Measurements from ENCODE around the gene VPS26C. TPM values are rescaled to one million over a fixed set of nuclear protein-coding genes. Genes with fewer than 3 reads are reported as not detected.
A peak's percentile ranks its signal among the peaks of the same experiment; 100 is the strongest.
"Not testable (repeated sequence)": the region's sequence is repeated elsewhere in the genome, so short reads cannot be mapped to it uniquely, and the experiment has no call there.

The VPS26C gene
- total and polyA plus RNA-seq, 9 donors, result 25.9 to 30.7 (median 28.7) TPM

DNA sequence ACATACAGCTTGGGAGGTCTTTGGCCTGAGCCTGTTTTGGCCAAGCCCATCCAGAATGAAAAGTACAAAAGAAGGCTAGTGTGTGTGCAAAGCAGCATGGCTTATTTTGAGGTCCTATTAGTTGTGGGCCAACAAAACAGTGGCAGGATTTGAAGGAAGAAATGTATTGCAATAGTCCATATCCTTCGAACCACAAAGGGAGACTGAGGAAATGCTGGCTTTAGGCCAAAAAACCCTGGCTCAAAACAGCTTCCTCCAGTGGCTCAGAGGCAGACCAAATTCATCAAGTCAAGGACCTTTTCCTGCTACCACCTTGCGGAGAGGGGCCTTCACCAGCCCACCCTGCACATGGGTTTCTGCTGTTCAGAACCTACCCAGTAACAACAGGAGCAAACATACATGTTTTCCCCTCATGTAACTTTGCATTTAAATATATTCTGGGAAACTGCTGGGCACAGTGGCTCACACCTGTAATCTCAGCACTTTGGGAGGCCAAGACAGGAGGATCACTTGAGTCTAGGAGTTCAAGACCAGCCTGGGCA lies 43.3 kb downstream of the VPS26C start:
- peaks cover 54% of the 10 kb centered on the region for H3K36me3 ChIP-seq (ENCODE audit: control insufficient read depth, insufficient read depth, low read length)
- DNase-seq, result no peak
- H3K27ac ChIP-seq (ENCODE audit: low read length), result no peak overlapping the region
- H3K4me3 ChIP-seq (ENCODE audit: low read length), result no peak overlapping the region
- H3K4me1 ChIP-seq (ENCODE audit: control insufficient read depth, insufficient read depth, low read length), result peaks cover 10% of the 10 kb centered on the region
- WGBS (ENCODE audit: insufficient coverage), result 100% methylated on average over 1 of the region's 2 CpGs
- no peaks in the 10 kb centered on the region for H3K27me3 ChIP-seq (ENCODE audit: control insufficient read depth, insufficient read depth, low read length)
- H3K9me3 ChIP-seq (replicated peaks; ENCODE audit: control insufficient read depth, low read depth, low read length), result no peaks in the 10 kb centered on the region

DNA sequence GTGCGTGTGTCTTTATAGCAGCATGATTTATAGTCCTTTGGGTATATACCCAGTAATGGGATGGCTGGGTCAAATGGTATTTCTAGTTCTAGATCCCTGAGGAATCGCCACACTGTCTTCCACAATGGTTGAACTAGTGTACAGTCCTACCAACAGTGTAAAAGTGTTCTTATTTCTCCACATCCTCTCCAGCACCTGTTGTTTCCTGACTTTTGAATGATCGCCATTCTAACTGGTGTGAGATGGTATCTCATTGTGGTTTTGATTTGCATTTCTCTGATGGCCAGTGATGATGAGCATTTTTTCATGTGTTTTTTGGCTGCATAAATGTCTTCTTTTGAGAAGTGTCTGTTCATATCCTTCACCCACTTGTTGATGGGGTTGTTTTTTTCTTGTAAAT lies 44.9 kb downstream of the VPS26C start:
- not testable (repeated sequence) for H3K27me3 ChIP-seq (ENCODE audit: control insufficient read depth, insufficient read depth, low read length); H3K27ac ChIP-seq (ENCODE audit: low read length); H3K4me1 ChIP-seq (ENCODE audit: control insufficient read depth, insufficient read depth, low read length); H3K9me3 ChIP-seq (replicated peaks; ENCODE audit: control insufficient read depth, low read depth, low read length); H3K4me3 ChIP-seq (ENCODE audit: low read length); DNase-seq
- WGBS (ENCODE audit: insufficient coverage), result no CpG with 5 or more reads among the region's 3 CpGs
- peaks cover 38% of the 10 kb centered on the region for H3K36me3 ChIP-seq (ENCODE audit: control insufficient read depth, insufficient read depth, low read length)

DNA sequence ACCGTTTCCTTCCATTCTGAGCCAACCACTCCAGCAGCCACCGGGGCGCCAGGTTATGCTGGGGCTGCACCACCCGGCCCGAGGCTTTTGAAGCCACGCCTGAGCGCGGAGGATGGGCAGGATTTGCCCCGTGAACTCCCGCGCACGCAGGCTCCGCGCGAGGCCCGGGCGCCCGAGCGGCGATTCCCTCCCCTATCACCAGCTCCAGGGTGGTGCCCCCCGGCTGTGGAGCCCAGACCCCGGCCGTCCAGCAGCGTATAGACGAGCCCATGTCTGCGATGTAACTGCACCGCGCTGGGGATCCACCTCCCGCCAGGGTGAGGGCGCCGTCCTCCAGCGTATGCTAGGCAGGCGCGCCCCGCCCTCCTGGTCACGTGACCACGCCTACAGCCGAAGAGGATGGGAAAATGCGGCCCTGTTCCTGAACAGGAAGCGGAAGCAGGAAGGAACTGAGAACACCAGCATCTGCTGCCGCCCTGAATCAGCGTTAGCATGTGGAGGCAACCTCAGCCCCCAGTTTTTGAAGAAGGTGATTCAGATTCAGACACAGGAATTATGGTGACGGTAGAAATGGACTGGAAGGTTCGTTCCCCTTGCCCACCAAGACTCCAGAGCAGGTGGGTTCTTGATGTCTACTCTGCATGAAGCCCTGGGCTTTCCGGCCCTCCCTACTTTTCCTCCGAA lies 46.0 kb downstream of the VPS26C start:
- 3% methylated on average over 42 of the region's 46 CpGs for WGBS (ENCODE audit: insufficient coverage)
- Histone ChIP-seq H3K9me3 (replicated peaks; ENCODE audit: control insufficient read depth, low read depth, low read length) (no peaks in the 10 kb centered on the region), H3K27ac (ENCODE audit: low read length) (peak overlapping the region; percentile 94), H3K4me3 (ENCODE audit: low read length) (peak overlapping the region; percentile 79), H3K4me1 (ENCODE audit: control insufficient read depth, insufficient read depth, low read length) (peaks cover 10% of the 10 kb centered on the region), H3K36me3 (ENCODE audit: control insufficient read depth, insufficient read depth, low read length) (peaks cover 28% of the 10 kb centered on the region), H3K27me3 (ENCODE audit: control insufficient read depth, insufficient read depth, low read length) (no peaks in the 10 kb centered on the region)
- DNase-seq, result peak; percentile 97

DNA sequence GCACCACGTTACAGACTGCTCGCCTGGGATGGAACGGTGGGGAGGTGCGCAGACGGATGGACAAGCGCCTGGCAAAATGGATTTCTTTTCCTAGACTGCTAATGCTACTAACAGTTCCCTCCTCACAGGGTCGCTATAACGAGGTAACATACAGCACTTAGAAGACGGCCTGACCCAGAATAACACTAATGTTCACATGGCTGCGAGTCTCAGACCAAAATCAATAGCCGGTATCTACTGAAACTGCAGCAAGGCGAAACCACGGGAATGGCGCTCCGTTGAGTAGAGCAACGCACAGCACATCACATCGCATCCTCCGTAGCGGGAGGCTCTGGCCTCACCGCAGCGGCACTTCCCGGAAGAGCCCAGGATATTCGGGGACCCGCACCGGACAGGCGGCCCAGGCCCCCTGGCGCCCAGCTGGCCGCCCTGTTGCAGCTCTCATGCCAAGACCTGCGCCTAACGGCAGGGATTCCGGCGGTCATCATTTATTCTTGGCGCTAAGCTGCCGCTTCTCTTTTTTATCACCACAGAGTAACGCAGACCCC lies 46.6 kb downstream of the VPS26C start:
- peak; percentile 70 for DNase-seq
- H3K27me3 ChIP-seq (ENCODE audit: control insufficient read depth, insufficient read depth, low read length), result no peaks in the 10 kb centered on the region
- H3K27ac ChIP-seq (ENCODE audit: low read length), result peak overlapping the region; percentile 94
- peaks cover 10% of the 10 kb centered on the region for H3K4me1 ChIP-seq (ENCODE audit: control insufficient read depth, insufficient read depth, low read length)
- H3K9me3 ChIP-seq (replicated peaks; ENCODE audit: control insufficient read depth, low read depth, low read length), result no peaks in the 10 kb centered on the region
- H3K36me3 ChIP-seq (ENCODE audit: control insufficient read depth, insufficient read depth, low read length), result peaks cover 22% of the 10 kb centered on the region
- H3K4me3 ChIP-seq (ENCODE audit: low read length), result peak overlapping the region; percentile 79
- WGBS (ENCODE audit: insufficient coverage), result 0% methylated on average over 27 of the region's 35 CpGs

DNA sequence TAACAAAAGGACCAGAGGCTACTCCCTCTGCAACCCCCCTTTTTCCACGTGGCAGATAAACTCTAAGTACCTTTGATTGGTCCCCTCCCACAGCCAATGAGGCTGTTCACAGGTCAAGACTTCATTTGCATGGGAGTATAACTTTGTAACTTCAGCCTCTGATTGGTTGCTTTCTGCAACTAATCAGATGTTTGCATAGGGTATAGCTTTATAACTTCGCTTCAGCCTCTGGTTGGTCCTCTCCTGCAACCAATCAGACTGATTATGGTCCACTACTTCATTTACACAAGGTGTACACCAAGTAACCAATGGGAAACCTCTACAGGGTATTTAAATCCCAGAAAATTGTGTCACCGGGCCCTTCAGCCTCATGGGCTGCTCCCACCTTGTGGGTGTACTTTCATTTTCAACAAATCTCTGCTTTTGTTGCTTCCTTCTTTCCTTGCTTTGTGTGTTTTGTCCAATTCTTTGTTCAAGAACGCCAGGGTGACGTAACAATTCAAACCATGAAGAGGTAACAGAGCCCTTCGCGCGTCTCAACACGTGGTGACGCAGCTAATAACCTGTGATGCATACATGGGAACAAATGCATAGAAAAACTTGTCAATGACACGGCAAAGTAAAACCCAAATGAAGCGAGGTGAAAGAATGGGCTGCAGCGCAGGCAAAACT lies 47.2 kb downstream of the VPS26C start:
- Histone ChIP-seq H3K27ac (ENCODE audit: low read length) (peak overlapping the region; percentile 94), H3K27me3 (ENCODE audit: control insufficient read depth, insufficient read depth, low read length) (no peaks in the 10 kb centered on the region), H3K9me3 (replicated peaks; ENCODE audit: control insufficient read depth, low read depth, low read length) (no peaks in the 10 kb centered on the region), H3K4me1 (ENCODE audit: control insufficient read depth, insufficient read depth, low read length) (peaks cover 10% of the 10 kb centered on the region), H3K36me3 (ENCODE audit: control insufficient read depth, insufficient read depth, low read length) (peaks cover 15% of the 10 kb centered on the region), H3K4me3 (ENCODE audit: low read length) (peak overlapping the region; percentile 79)
- WGBS (ENCODE audit: insufficient coverage), result 53% methylated on average over 11 of the region's 13 CpGs
- no peak for DNase-seq

DNA sequence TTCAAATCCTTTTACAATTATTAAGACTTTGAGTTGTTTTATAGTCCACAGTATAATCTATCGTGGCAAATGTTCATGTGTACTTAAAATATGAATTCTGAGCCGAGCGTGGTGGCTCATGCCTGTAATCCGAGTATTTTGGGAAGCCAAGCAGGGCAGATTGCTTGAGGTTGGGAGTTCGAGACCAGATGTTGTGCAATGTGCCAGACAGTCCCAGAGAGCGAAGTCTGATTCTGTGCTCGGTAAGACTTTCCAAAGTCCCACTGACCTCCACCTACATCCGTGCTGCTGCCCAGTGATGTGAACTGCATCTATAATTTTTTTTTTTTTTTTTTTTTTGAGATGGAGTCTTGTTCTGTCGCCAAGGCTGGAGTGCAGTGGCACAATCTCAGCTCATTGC lies 52.2 kb downstream of the VPS26C start:
- peaks cover 2% of the 10 kb centered on the region for H3K4me1 ChIP-seq (ENCODE audit: control insufficient read depth, insufficient read depth, low read length)
- H3K4me3 ChIP-seq (ENCODE audit: low read length), result no peak overlapping the region
- H3K27ac ChIP-seq (ENCODE audit: low read length), result no peak overlapping the region
- H3K36me3 ChIP-seq (ENCODE audit: control insufficient read depth, insufficient read depth, low read length), result no peaks in the 10 kb centered on the region
- H3K9me3 ChIP-seq (replicated peaks; ENCODE audit: control insufficient read depth, low read depth, low read length), result peaks cover 2% of the 10 kb centered on the region
- H3K27me3 ChIP-seq (ENCODE audit: control insufficient read depth, insufficient read depth, low read length), result no peaks in the 10 kb centered on the region
- DNase-seq, result no peak
- WGBS (ENCODE audit: insufficient coverage), result 90% methylated on average over 4 of the region's 9 CpGs

DNA sequence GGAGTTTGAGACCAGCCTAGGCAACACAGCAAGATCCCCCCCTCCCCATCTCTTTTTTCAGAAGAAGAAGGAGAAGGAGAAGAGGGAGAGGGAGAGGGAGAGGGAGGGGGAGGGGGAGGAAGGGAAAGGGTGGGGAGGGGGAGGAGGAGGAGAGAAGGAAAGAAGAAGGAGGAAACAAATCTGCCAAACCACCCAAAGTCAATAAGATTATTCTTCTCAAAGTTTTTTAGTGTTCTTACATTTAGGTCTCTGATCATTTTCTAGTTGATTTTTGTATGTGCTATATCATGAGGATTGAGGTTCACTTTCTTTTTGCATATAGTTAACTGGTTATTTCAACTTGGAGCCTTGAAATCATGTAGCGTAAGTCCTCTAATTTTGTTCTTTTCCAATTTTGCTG lies 56.3 kb downstream of the VPS26C start:
- Histone ChIP-seq H3K27me3 (ENCODE audit: control insufficient read depth, insufficient read depth, low read length) (no peaks in the 10 kb centered on the region), H3K9me3 (replicated peaks; ENCODE audit: control insufficient read depth, low read depth, low read length) (peaks cover 3% of the 10 kb centered on the region), H3K4me3 (ENCODE audit: low read length) (no peak overlapping the region), H3K27ac (ENCODE audit: low read length) (no peak overlapping the region), H3K36me3 (ENCODE audit: control insufficient read depth, insufficient read depth, low read length) (no peaks in the 10 kb centered on the region), H3K4me1 (ENCODE audit: control insufficient read depth, insufficient read depth, low read length) (peaks cover 19% of the 10 kb centered on the region)
- WGBS (ENCODE audit: insufficient coverage), result no CpG with 5 or more reads among the region's 1 CpG
- DNase-seq, result no peak

DNA sequence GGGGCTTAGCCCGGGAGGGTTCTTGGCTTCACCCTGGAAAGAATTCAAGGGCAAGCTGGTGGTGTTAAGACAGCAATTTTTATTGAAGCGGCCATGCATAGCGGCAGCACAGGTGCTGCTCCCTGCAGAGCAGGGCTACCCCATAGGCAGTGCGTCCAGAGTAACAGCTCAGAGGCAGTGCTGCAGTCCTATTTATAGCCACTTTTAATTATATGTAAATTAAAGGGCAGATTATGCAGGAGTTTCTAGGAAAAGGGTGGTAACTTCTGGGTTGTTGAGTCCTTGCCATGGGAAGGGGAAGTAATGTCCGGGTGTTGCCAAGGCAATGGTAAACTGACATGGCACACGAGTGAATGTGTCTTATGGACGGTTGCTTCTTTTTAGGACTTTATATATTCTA lies 57.0 kb downstream of the VPS26C start:
- no peak for DNase-seq
- H3K4me3 ChIP-seq (ENCODE audit: low read length), result no peak overlapping the region
- peaks cover 19% of the 10 kb centered on the region for H3K4me1 ChIP-seq (ENCODE audit: control insufficient read depth, insufficient read depth, low read length)
- no peaks in the 10 kb centered on the region for H3K27me3 ChIP-seq (ENCODE audit: control insufficient read depth, insufficient read depth, low read length)
- peaks cover 3% of the 10 kb centered on the region for H3K9me3 ChIP-seq (replicated peaks; ENCODE audit: control insufficient read depth, low read depth, low read length)
- H3K27ac ChIP-seq (ENCODE audit: low read length), result no peak overlapping the region
- 100% methylated on average over 2 of the region's 7 CpGs for WGBS (ENCODE audit: insufficient coverage)
- no peaks in the 10 kb centered on the region for H3K36me3 ChIP-seq (ENCODE audit: control insufficient read depth, insufficient read depth, low read length)

DNA sequence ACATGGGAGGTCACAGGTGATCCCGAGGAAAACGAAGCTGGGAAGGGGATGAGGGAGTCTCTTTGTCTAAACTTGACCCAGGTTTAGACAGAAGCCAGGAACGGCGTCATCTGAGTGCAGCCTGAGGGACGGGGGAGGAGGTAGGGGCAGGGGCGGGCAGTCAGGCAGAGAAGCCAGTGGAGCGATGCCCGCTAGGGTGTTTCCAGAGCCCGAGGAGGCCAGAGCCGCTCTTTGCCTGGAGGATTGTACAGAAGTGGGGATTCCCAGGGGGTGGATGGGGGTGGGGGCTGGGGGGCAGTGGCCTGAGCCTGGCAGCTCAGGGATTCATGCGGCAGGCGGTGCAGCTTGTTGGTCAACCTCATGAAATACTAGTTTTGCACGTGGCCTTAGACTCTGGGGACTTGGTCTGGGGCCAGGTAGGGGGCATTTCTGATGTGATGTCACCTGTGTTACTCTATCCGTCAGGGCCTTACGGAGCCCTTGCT lies 58.4 kb downstream of the VPS26C start:
- no peak for DNase-seq
- Histone ChIP-seq H3K9me3 (replicated peaks; ENCODE audit: control insufficient read depth, low read depth, low read length) (peaks cover 3% of the 10 kb centered on the region), H3K27ac (ENCODE audit: low read length) (peak overlapping the region; percentile 39), H3K36me3 (ENCODE audit: control insufficient read depth, insufficient read depth, low read length) (no peaks in the 10 kb centered on the region), H3K4me1 (ENCODE audit: control insufficient read depth, insufficient read depth, low read length) (peaks cover 19% of the 10 kb centered on the region), H3K27me3 (ENCODE audit: control insufficient read depth, insufficient read depth, low read length) (no peaks in the 10 kb centered on the region), H3K4me3 (ENCODE audit: low read length) (no peak overlapping the region)
- WGBS (ENCODE audit: insufficient coverage), result 79% methylated on average over 6 of the region's 15 CpGs

DNA sequence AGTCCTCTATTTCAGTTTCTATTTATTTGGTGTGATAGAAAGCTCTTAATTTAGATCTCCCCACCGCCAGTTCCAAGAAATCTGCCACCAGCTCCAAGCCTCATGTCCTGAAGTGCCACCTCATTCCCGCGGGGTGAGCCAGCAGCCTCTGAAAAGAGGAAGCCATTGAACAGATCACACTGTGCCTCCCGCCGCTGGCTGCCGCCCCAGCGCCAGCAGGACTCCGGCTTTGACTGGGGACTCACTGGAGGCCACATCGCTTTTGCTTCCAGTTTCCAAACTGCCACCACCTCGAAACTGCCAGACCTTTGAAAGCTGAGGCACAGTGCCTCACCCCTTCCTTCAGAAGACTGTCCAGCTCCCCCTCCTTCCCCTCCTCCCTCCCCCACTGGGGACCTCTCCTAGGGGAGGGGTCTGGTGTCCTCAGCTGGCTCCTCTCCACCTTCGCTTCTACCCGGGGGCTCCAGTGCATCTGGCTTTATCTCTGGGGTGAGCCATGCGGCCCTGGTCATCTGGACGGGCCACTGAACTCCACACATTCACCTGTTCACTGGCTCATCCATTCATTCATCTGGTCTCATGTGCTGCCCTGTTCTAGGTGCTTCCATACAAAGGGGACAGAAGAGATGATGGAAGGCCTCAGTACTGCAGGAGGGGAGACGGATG lies 58.9 kb downstream of the VPS26C start:
- 68% methylated on average over 9 of the region's 15 CpGs for WGBS (ENCODE audit: insufficient coverage)
- Histone ChIP-seq H3K27ac (ENCODE audit: low read length) (peak overlapping the region; percentile 39), H3K36me3 (ENCODE audit: control insufficient read depth, insufficient read depth, low read length) (no peaks in the 10 kb centered on the region), H3K4me1 (ENCODE audit: control insufficient read depth, insufficient read depth, low read length) (peaks cover 19% of the 10 kb centered on the region), H3K9me3 (replicated peaks; ENCODE audit: control insufficient read depth, low read depth, low read length) (peaks cover 3% of the 10 kb centered on the region), H3K4me3 (ENCODE audit: low read length) (no peak overlapping the region), H3K27me3 (ENCODE audit: control insufficient read depth, insufficient read depth, low read length) (no peaks in the 10 kb centered on the region)
- peak; percentile 54 for DNase-seq

Data from muscle of leg (tissue), 11 donors.